ENCODE results near the gene FADS1. TPM values are rescaled to one million over a fixed set of nuclear protein-coding genes. Genes with fewer than 3 reads are reported as not detected.

The FADS1 gene
- total and polyA plus RNA-seq, 3 donors from 2014 or later: 21.1 to 39.8 (median 24.5) TPM

DNA sequence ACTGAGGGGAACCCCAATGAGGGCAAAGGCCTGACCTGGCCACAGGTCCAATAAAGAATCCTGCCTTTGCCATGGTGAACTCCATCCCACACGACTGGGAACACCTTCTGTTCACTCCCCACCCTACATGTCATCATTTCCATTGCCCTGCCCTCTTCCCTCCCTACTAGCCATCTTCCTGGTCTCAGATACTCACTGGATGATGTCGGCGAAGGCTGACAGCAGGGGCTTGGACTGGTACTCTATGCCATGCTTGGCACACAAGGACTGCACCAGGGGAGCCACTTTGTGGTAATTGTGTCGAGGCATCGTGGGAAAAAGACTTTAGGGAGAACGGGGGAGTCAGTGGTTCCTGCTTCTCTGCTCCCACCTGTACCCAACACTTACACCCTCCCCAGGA is 14.2 kb downstream of the FADS1 start:
- no peaks in the 10 kb centered on the region for H3K27me3 ChIP-seq
- TF ChIP-seq POLR2A (IDR thresholded peaks at IDR 0.05) (no peak), CTCF (IDR thresholded peaks at IDR 0.05) (no peak)
- H3K36me3 ChIP-seq (ENCODE audit: low read depth, missing control alignments): no peaks in the 10 kb centered on the region
- H3K27ac ChIP-seq: no peak overlapping the region
- no peak overlapping the region for H3K4me3 ChIP-seq
- no peaks in the 10 kb centered on the region for H3K9me3 ChIP-seq
- intact Hi-C loops (cut with DNase I; ENCODE audit: low total_unique reads): no loop called here
- DNase-seq: no peak
- H3K4me1 ChIP-seq: peaks cover 2% of the 10 kb centered on the region
- WGBS, 2 donors: 89 to 92% methylated on average over 6 of the region's 6 CpGs

- TF ChIP-seq POLR2A (IDR thresholded peaks at IDR 0.05) (no peak), CTCF (IDR thresholded peaks at IDR 0.05) (no peak)
- intact Hi-C loops (cut with DNase I; ENCODE audit: low total_unique reads): no loop called here
Measured at GRCh38 chr11:61800331-61801281, 16.2 kb downstream of the FADS1 start.

DNA sequence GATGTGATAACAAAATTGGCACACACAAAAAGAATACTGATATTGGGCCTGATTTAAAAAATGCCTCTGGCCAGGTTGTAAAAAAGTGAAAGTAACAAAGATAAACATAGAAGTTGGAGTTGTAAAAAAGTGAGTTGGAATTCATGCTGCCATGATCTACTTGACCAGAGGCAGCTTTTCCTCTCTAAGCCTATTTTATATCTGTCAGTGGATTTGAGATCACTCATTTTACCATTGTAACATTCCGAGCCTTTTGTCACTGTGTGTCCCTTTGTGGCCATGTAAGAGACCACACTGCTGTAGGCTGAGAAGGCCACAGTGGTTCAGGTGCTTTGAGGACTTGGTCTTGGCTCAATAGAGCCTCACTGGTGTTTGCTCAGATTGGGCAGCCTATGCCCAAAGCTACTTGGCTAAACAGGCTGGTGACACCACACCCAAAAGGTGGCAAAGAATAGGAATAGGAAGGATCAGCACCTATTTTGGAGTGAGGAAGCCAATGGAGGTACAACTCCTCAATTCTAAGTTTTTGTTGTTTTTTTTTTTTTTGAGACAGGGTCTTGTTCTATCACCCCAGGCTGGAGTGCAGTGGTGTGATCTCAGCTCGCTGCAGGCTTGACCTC is 17.0 kb downstream of the FADS1 start:
- Histone ChIP-seq H3K9me3 (no peaks in the 10 kb centered on the region), H3K27me3 (no peaks in the 10 kb centered on the region), H3K4me1 (peaks cover 6% of the 10 kb centered on the region), H3K36me3 (ENCODE audit: low read depth, missing control alignments) (no peaks in the 10 kb centered on the region), H3K4me3 (no peak overlapping the region), H3K27ac (no peak overlapping the region)
- WGBS, 2 donors: 90 to 96% methylated on average over 2 of the region's 2 CpGs
- intact Hi-C loops (cut with DNase I; ENCODE audit: low total_unique reads): loop anchor here (10.0 kb wide), 2 partner anchors 155 to 305 kb away; partner anchors contain the start of gene BEST1
- TF ChIP-seq POLR2A (IDR thresholded peaks at IDR 0.05): no peak
- no peak for TF ChIP-seq CTCF (IDR thresholded peaks at IDR 0.05)
- DNase-seq: no peak

More at GRCh38 chr11:61800331-61801281, 16.2 kb downstream of the FADS1 start:
- no peaks in the 10 kb centered on the region for H3K36me3 ChIP-seq (ENCODE audit: low read depth, missing control alignments)
- H3K4me3 ChIP-seq: no peak overlapping the region
- no peak overlapping the region for H3K27ac ChIP-seq
- no peaks in the 10 kb centered on the region for H3K9me3 ChIP-seq
- H3K27me3 ChIP-seq: no peaks in the 10 kb centered on the region
- H3K4me1 ChIP-seq: peaks cover 6% of the 10 kb centered on the region
- DNase-seq: no peak
- 83 to 86% methylated on average over 3 of the region's 3 CpGs for WGBS, 2 donors

GRCh38 chr11:61797263-61797944 is 19.4 kb downstream of the FADS1 start:
- Histone ChIP-seq H3K4me1 (peaks cover 13% of the 10 kb centered on the region), H3K36me3 (ENCODE audit: low read depth, missing control alignments) (no peaks in the 10 kb centered on the region), H3K27me3 (no peaks in the 10 kb centered on the region), H3K27ac (peak overlapping the region in 1 of 2 donors; percentile 54), H3K9me3 (no peaks in the 10 kb centered on the region), H3K4me3 (no peak overlapping the region)
- peak; percentile 91 for DNase-seq
- WGBS, 2 donors: 37 to 44% methylated on average over 3 of the region's 3 CpGs
- peak; percentile 81 to 94 (median 91) for TF ChIP-seq CTCF (IDR thresholded peaks at IDR 0.05)
- no peak for TF ChIP-seq POLR2A (IDR thresholded peaks at IDR 0.05)
- intact Hi-C loops (cut with DNase I; ENCODE audit: low total_unique reads): loop anchor here (10.0 kb wide), 2 partner anchors 157 to 307 kb away; partner anchors contain the start of gene BEST1

Data from testis (tissue), 3 donors.